Right lobe of liver (tissue), 4 donors: Measurements from ENCODE around the gene NTM.
A peak's percentile ranks its signal among the peaks of the same experiment; 100 is the strongest.

Source experiments
- POLR2A ChIP-seq: fragments of 450-650 bp; IDR thresholded peaks from one replicate; pipeline ENCODE4 v1.6.1; 2017; ENCODE audit warnings: antibody characterized with exemption, mild to moderate bottlenecking
- TF ChIP-seq, protein P1 (sequence below), 4 donors: fragments of 200-600 bp in 3 of 4; fragments of 450-650 bp in 1 of 4; IDR thresholded peaks; one replicate each; pipeline versions ENCODE4 v1.5.1 to v1.8.0; 2016 to 2022; ENCODE audit warnings: antibody characterized with exemption in 4 of 4, mild to moderate bottlenecking in 2 of 4
- donor health status: DM: no; HTN: no; CAD: no.
- donor health status: DM: no; HTN: no; CAD: no.
- donor health status: DM: no; HTN: yes; CAD: no.

DNA sequence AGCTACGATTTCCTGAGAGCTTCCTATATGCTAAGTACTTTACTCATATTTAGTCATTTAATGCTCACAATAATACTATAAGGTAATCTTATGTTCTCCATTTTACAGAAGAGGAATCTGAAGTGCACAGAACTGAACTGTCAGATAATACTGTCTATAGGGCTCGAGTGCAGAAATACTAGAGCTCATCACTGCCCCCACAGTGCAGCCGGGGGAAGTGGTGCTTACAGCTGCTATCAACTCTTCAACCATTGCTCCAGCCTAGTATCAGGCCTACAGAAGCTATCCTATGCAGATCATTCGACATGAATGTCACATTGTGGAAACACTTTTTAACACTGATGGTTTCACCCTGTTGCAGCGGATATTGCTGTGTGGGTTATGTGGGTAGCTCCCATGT is 929.9 kb downstream of the NTM start:
- TF ChIP-seq POLR2A = no peak
- TF ChIP-seq, protein P1, sequence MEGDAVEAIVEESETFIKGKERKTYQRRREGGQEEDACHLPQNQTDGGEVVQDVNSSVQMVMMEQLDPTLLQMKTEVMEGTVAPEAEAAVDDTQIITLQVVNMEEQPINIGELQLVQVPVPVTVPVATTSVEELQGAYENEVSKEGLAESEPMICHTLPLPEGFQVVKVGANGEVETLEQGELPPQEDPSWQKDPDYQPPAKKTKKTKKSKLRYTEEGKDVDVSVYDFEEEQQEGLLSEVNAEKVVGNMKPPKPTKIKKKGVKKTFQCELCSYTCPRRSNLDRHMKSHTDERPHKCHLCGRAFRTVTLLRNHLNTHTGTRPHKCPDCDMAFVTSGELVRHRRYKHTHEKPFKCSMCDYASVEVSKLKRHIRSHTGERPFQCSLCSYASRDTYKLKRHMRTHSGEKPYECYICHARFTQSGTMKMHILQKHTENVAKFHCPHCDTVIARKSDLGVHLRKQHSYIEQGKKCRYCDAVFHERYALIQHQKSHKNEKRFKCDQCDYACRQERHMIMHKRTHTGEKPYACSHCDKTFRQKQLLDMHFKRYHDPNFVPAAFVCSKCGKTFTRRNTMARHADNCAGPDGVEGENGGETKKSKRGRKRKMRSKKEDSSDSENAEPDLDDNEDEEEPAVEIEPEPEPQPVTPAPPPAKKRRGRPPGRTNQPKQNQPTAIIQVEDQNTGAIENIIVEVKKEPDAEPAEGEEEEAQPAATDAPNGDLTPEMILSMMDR (IDR thresholded peaks at IDR 0.05) = peak in 3 of 4 donors; percentile 20 to 27 (median 24)
